ENCODE results near the gene CSKMT. TPM values are rescaled to one million over a fixed set of nuclear protein-coding genes. Genes with fewer than 3 reads are reported as not detected.
A peak's percentile ranks its signal among the peaks of the same experiment; 100 is the strongest.
"Not testable (repeated sequence)": the region's sequence is repeated elsewhere in the genome, so short reads cannot be mapped to it uniquely, and the experiment has no call there.

Gene CSKMT, protein sequence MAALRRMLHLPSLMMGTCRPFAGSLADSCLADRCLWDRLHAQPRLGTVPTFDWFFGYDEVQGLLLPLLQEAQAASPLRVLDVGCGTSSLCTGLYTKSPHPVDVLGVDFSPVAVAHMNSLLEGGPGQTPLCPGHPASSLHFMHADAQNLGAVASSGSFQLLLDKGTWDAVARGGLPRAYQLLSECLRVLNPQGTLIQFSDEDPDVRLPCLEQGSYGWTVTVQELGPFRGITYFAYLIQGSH
- total RNA-seq: 10 to 100 TPM; 29.9 to 39.4 TPM
- 88.0 TPM for polyA plus RNA-seq (2013, experiment 1 of 2)
- 127 TPM for polyA plus RNA-seq (2013, experiment 2 of 2)
- long read RNA-seq, experiment 1, partial matches to known transcripts: 0 of 2 reads
- long read RNA-seq, experiment 1, other reads (novel, unspliced or antisense): 0 of 2 reads
- long read RNA-seq, experiment 2, partial matches to known transcripts: 0 of 8 reads
- long read RNA-seq, experiment 2, other reads (novel, unspliced or antisense): 1 of 8 reads
- long read RNA-seq, experiment 3, transcript CSKMT-203 (3 exons, 2,037 nt): minor isoform, 11 of 55 reads
- long read RNA-seq, experiment 3, transcript CSKMT-202 (2 exons, 2,870 nt): major isoform, 37 of 55 reads
- long read RNA-seq, experiment 3, partial matches to known transcripts: 0 of 55 reads
- long read RNA-seq, experiment 3, other reads (novel, unspliced or antisense): 2 of 55 reads
- long read RNA-seq, experiment 4, partial matches to known transcripts: 0 of 7 reads
- long read RNA-seq, experiment 4, other reads (novel, unspliced or antisense): 1 of 7 reads

DNA sequence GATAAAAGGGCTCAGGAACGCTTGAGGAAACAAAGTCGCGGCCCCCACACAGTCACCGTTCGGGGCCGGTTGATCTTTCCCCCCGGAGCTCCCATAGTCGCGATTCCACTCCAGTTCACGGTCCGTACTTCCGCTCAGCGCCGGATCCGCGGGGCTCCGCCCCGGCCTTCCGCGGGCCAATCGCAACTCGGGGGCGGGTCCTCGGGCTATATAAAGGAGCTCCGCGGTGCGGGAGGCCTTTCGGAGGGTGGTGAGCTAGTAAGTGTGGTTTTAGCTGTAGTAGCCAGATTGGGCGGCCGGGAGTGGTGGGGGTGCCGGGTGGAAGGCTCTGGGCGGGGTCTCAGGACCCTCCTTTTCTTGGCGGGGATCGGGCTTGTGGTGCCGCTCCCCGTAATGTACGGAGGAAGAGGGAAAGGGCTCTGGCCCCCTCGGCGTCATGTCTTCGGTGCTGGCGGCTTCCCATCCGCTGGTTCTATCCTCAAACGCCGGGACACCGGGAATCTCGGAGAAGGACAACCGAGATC lies at the start of gene CSKMT, which contains the start of gene C11orf98:
Gene CSKMT (plus strand): TSS at position 238 of the 524 bp plus-strand sequence. CDS start 568 bp downstream, outside the sequence.
Gene C11orf98 (minus strand): TSS at position 136 of the 524 bp plus-strand sequence. CDS start 41 bp downstream, at position 95.
- TF ChIP-seq CTCF (conservative IDR thresholded peaks at IDR 0.05): no peak
- Mint-ChIP-seq H3K36me3 (ENCODE audit: low read depth) (peaks cover 34% of the 10 kb centered on the region), H3K27ac (peak within 1 kb of the TSS; percentile 97), H3K9me3 (no peaks in the 10 kb centered on the region), H3K4me1 (peaks cover 19% of the 10 kb centered on the region), H3K27me3 (ENCODE audit: insufficient read depth) (no peaks in the 10 kb centered on the region), H3K4me3 (peak within 1 kb of the TSS; percentile 98)
- Histone ChIP-seq H3K9ac (ENCODE audit: extremely low read depth, low read length, poor library complexity, severe bottlenecking) (peak within 1 kb of the TSS; percentile 91), H3K27me3 (ENCODE audit: control insufficient read depth, insufficient read depth, low read length, poor library complexity, severe bottlenecking) (no peaks in the 10 kb centered on the region), H3K9me3 (ENCODE audit: control insufficient read depth, low read length) (no peaks in the 10 kb centered on the region), H3K27ac (ENCODE audit: low read depth, low read length) (peak within 1 kb of the TSS; percentile 87), H3K4me1 (ENCODE audit: control insufficient read depth, insufficient read depth, low read length) (no peaks in the 10 kb centered on the region), H3K4me3 (ENCODE audit: low read length) (peak within 1 kb of the TSS; percentile 91), H3K36me3 (ENCODE audit: control insufficient read depth, insufficient read depth, low read length) (peaks cover 25% of the 10 kb centered on the region)
- 0 to 1% methylated on average over 23 to 47 of the region's 47 CpGs for WGBS, 2 experiments (ENCODE audit: insufficient coverage in 1 of 2, insufficient read length in 1 of 2)
- DNase-seq: peak; percentile 98

- peaks cover 22% of the 10 kb centered on the region for H3K4me1 Mint-ChIP-seq
- no peaks in the 10 kb centered on the region for H3K27me3 Mint-ChIP-seq (ENCODE audit: insufficient read depth)
- no peak for DNase-seq
- no peak overlapping the region for H3K4me3 ChIP-seq (ENCODE audit: low read length)
- H3K4me1 ChIP-seq (ENCODE audit: control insufficient read depth, insufficient read depth, low read length): peaks cover 7% of the 10 kb centered on the region
- TF ChIP-seq CTCF (conservative IDR thresholded peaks at IDR 0.05): no peak
- no peak overlapping the region for H3K27ac Mint-ChIP-seq
- H3K27ac ChIP-seq (ENCODE audit: low read depth, low read length): no peak overlapping the region
- H3K27me3 ChIP-seq (ENCODE audit: control insufficient read depth, insufficient read depth, low read length, poor library complexity, severe bottlenecking): no peaks in the 10 kb centered on the region
- H3K9me3 ChIP-seq (ENCODE audit: control insufficient read depth, low read length): no peaks in the 10 kb centered on the region
- 91 to 98% methylated on average over 5 to 7 of the region's 7 CpGs for WGBS, 2 experiments (ENCODE audit: insufficient coverage in 1 of 2, insufficient read length in 1 of 2)
- H3K9ac ChIP-seq (ENCODE audit: extremely low read depth, low read length, poor library complexity, severe bottlenecking): no peak overlapping the region
- H3K9me3 Mint-ChIP-seq: no peaks in the 10 kb centered on the region
- H3K4me3 Mint-ChIP-seq: no peak overlapping the region
- peaks cover 11% of the 10 kb centered on the region for H3K36me3 Mint-ChIP-seq (ENCODE audit: low read depth)
- H3K36me3 ChIP-seq (ENCODE audit: control insufficient read depth, insufficient read depth, low read length): no peaks in the 10 kb centered on the region
Measured at GRCh38 chr11:62615521-62615920, 49.6 kb upstream of the CSKMT start.

GRCh38 chr11:62616957-62617356 lies 48.2 kb upstream of the CSKMT start:
- not testable (repeated sequence) for H3K27me3 ChIP-seq (ENCODE audit: control insufficient read depth, insufficient read depth, low read length, poor library complexity, severe bottlenecking); H3K4me3 Mint-ChIP-seq; H3K27ac ChIP-seq (ENCODE audit: low read depth, low read length); H3K4me3 ChIP-seq (ENCODE audit: low read length); H3K9ac ChIP-seq (ENCODE audit: extremely low read depth, low read length, poor library complexity, severe bottlenecking); H3K36me3 ChIP-seq (ENCODE audit: control insufficient read depth, insufficient read depth, low read length); H3K27ac Mint-ChIP-seq; H3K27me3 Mint-ChIP-seq (ENCODE audit: insufficient read depth); H3K4me1 ChIP-seq (ENCODE audit: control insufficient read depth, insufficient read depth, low read length); DNase-seq; H3K9me3 ChIP-seq (ENCODE audit: control insufficient read depth, low read length); H3K9me3 Mint-ChIP-seq
- WGBS, 2 experiments (ENCODE audit: insufficient coverage in 1 of 2, insufficient read length in 1 of 2): 89 to 90% methylated on average over 2 to 8 of the region's 14 CpGs
- Mint-ChIP-seq H3K36me3 (ENCODE audit: low read depth) (peaks cover 11% of the 10 kb centered on the region), H3K4me1 (peaks cover 21% of the 10 kb centered on the region)

Measured in endodermal cell (in vitro differentiated cells).